ENCODE results near the gene SIDT1.
"Not testable (repeated sequence)": the region's sequence is repeated elsewhere in the genome, so short reads cannot be mapped to it uniquely, and the experiment has no call there.

SIDT1 gene

GRCh38 chr3:113626503-113627371 lies 94.4 kb downstream of the SIDT1 start:
- H3K4me3 ChIP-seq (ENCODE audit: low read depth, low read length): no peak overlapping the region
- DNase-seq (ENCODE audit: low read depth): peak; percentile 8

GRCh38 chr3:113628316-113628715 lies 96.0 kb downstream of the SIDT1 start:
- H3K4me3 ChIP-seq (ENCODE audit: low read depth, low read length): no peak overlapping the region
- DNase-seq (ENCODE audit: low read depth): no peak

DNA sequence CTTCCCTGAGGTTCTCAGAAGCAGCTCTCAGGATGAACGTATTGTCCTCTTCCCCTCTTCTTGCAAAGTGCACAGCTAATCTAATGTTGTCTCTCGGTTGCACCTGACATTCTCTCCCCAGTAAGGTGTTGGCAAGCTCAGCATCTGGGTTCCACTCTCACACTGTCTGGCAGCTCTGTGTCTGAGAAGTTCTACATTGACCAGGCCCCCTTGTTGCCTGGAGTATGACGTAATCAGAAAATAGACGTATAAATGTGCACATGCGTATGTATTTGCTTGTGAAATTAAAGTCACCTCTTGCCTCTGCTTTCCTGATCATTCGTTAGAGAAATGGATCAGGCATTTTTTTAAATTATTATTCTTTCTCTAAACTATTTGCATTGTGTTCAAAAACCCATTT lies 96.4 kb downstream of the SIDT1 start:
- H3K4me3 ChIP-seq (ENCODE audit: low read depth, low read length): no peak overlapping the region
- no peak for DNase-seq (ENCODE audit: low read depth)

GRCh38 chr3:113629584-113630421 lies 97.4 kb downstream of the SIDT1 start:
- no peak for DNase-seq (ENCODE audit: low read depth)
- H3K4me3 ChIP-seq (ENCODE audit: low read depth, low read length): no peak overlapping the region

- DNase-seq (ENCODE audit: low read depth): no peak
- no peak overlapping the region for H3K4me3 ChIP-seq (ENCODE audit: low read depth, low read length)
Observed at GRCh38 chr3:113630956-113631542, 98.7 kb downstream of the SIDT1 start.

DNA sequence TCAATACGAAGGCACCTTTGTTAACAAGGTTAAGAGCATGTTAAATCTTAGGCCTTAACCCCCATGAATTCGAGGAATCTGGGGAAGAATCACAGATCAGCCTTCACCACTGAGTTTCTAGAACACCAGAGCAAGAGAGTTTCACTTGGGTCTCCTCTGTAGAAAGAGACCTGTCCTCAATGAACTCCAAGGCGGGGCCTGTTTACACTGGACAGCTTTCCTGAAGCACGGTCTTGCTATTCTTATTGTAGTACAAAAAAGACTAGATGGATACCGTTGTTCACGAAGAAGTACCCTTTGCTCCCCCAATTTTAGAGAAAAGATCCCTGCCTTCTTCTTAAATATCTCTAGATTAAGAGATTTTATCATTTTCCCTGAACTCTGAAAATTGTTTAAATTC lies 99.2 kb downstream of the SIDT1 start:
- no peak overlapping the region for H3K4me3 ChIP-seq (ENCODE audit: low read depth, low read length)
- no peak for DNase-seq (ENCODE audit: low read depth)

GRCh38 chr3:113634782-113635474 lies 102.6 kb downstream of the SIDT1 start:
- DNase-seq (ENCODE audit: low read depth): no peak
- no peak overlapping the region for H3K4me3 ChIP-seq (ENCODE audit: low read depth, low read length)

DNA sequence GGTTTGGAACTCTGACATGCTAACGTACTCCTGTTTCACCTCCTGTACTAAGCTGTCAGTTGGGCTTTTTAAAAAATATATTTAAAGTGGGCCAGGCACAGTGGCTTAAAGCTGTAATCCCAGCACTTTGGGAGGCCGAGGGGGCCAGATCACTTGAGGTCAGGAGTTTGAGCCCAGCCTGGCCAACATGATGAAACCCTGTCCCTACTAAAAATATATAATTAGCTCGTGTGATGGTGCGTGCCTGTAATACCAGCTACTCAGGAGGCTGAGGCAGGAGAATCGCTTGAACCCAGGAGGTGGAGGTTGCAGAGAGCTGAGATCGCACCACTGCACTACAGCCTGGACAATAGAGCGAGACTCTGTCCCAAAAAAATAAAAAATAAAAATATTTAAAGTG lies 103.7 kb downstream of the SIDT1 start:
- not testable (repeated sequence) for H3K4me3 ChIP-seq (ENCODE audit: low read depth, low read length); DNase-seq (ENCODE audit: low read depth)

GRCh38 chr3:113637756-113638155 lies 105.4 kb downstream of the SIDT1 start:
- no peak for DNase-seq (ENCODE audit: low read depth)
- H3K4me3 ChIP-seq (ENCODE audit: low read depth, low read length): no peak overlapping the region

DNA sequence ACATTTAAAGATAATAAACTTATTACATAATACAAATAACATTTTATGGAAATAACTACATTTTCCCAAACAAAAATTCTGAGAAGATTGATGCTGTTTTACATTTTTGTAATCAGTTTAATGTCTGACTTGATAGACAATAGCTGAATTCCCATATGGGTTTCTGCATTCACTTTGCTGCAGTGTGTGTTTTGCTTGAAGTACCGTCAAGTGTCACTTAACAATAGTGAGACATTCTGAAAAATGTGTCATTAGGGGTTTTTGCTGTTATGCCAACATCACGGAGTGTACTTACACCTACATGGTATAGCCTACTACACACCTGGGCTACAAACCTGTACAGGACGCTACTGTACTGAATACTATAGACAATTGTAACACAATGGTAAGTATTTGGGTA lies 106.6 kb downstream of the SIDT1 start:
- no peak for DNase-seq (ENCODE audit: low read depth)
- no peak overlapping the region for H3K4me3 ChIP-seq (ENCODE audit: low read depth, low read length)

- H3K4me3 ChIP-seq (ENCODE audit: low read depth, low read length): no peak overlapping the region
- DNase-seq (ENCODE audit: low read depth): no peak
Observed at GRCh38 chr3:113643583-113643982, 111.2 kb downstream of the SIDT1 start.

DNA sequence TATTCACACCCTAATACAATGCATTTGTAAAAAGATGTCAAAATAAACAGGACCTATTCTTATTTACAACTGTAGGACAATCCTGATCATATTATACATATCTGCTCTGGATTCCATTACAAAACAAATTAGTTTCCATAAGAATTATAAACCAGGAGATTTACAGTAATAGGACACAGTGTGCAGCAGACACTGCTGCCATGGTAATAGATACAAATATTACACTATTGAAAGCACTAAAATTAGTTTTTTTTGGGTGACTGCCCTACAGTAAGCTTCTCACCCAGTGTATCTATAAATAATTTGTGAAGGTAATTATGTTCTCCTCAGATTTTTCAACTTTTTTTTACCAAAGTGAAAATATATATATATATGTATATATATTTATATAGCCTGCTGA lies 116.2 kb downstream of the SIDT1 start:
- DNase-seq (ENCODE audit: low read depth): no peak
- H3K4me3 ChIP-seq (ENCODE audit: low read depth, low read length): no peak overlapping the region

DNA sequence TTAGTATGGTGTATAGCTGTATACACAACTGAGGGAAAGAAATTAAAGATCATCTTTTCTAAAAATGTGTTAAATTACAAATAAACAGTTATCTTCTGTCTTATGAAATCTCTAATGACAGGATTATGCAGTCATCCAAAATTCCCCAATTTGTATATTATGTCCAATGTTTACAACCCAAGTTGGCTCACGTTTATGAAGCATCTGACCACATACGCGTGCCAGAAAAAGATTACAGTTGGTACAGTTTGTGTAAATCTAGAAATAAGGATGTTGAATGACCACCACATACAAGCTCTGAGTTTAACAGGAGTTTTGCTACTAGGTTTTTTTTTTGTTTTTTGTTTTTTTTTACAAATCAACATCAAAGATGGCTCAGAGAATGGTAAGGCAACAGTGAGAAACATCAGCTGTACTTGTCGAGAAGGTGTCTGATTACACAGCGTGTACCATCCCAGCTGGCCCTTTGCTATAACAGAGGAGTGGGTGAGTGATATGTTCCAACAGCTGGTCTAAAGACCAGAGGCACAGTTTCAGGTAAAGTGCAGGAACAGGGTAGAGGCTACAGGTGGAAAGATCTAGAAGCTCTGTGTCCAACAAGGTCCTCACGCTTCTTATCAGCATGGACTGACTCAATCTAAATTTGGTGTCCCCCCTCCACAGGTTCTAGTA lies 117.0 kb downstream of the SIDT1 start:
- DNase-seq (ENCODE audit: low read depth): no peak
- H3K4me3 ChIP-seq (ENCODE audit: low read depth, low read length): no peak overlapping the region

- DNase-seq (ENCODE audit: low read depth): no peak
- H3K4me3 ChIP-seq (ENCODE audit: low read depth, low read length): no peak overlapping the region
Observed at GRCh38 chr3:113654310-113654709, 122.0 kb downstream of the SIDT1 start.

GRCh38 chr3:113654851-113655250 lies 122.5 kb downstream of the SIDT1 start:
- no peak for DNase-seq (ENCODE audit: low read depth)
- H3K4me3 ChIP-seq (ENCODE audit: low read depth, low read length): no peak overlapping the region

- H3K4me3 ChIP-seq (ENCODE audit: low read depth, low read length): no peak overlapping the region
- no peak for DNase-seq (ENCODE audit: low read depth)
Observed at GRCh38 chr3:113658107-113658506, 125.8 kb downstream of the SIDT1 start.

GRCh38 chr3:113659101-113659541 lies 126.8 kb downstream of the SIDT1 start:
- DNase-seq (ENCODE audit: low read depth): no peak
- no peak overlapping the region for H3K4me3 ChIP-seq (ENCODE audit: low read depth, low read length)

DNA sequence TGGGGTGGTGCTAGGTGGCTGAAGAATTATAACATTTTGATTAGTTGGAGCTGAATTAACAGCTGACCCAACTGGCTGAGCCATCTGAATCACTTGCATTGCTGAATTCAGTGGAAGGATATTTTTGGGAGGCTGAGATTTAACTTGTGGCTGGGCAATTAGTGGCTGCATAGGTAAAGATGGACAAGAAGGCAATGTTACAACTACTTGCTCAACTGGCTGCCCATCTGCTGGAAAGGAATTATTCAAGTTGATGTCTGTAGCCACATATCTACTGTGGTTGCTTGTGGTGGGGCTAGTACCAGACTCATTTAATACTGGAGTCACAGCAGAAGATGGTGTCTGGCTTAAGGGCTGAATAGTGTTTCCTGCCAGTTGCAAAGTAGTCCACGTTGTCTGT lies 127.6 kb downstream of the SIDT1 start:
- H3K4me3 ChIP-seq (ENCODE audit: low read depth, low read length): no peak overlapping the region
- no peak for DNase-seq (ENCODE audit: low read depth)

- H3K4me3 ChIP-seq (ENCODE audit: low read depth, low read length): no peak overlapping the region
- no peak for DNase-seq (ENCODE audit: low read depth)
Observed at GRCh38 chr3:113660458-113660857, 128.1 kb downstream of the SIDT1 start.
